HG03060 (cell line): ENCODE measurements around the gene CTDSP2.

Experiments
- ATAC-seq: cut with Tn5 transposase; IDR thresholded peaks from one replicate; pipeline ENCODE4 v1.9.1; 2021; ENCODE audit warnings: low read depth, moderate number of reproducible peaks; ENCODE audit not compliant: unreplicated experiment

CTDSP2 gene

DNA sequence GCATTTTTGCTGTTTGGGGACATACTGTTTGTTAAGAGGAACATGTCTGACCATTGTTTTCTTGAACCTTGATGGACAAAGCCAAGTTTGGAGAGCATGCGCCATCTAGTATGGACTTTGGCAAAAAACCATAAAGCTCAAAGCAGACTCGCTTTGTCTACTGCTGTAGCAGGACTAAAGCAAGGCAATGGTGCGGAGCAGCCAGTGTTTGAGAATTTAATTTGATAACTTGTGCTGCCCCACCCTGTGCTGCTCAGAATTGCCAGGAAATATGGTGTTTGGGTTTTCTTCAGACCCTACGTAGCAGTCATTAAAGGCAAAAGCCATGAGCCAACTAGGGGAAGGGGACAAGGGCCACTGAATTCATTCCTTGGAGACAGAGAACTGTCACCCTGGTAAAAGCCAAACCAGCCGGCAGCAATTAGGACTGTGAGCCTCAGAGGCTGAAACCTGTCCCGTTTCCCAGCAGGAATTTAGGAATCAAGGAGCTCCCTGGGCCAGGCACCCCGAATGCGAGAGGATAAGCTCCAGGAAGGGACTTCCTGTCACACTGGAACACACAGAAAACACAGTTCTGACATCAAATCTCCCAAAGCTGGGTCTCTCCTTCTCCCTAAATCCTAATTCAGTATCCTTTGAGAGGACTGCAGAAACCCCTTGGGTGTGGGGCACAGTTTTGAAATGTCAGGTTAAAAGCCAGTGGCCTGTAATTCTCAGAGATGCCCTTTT, 29.1 kb downstream of the CTDSP2 start:
- ATAC-seq: no peak

DNA sequence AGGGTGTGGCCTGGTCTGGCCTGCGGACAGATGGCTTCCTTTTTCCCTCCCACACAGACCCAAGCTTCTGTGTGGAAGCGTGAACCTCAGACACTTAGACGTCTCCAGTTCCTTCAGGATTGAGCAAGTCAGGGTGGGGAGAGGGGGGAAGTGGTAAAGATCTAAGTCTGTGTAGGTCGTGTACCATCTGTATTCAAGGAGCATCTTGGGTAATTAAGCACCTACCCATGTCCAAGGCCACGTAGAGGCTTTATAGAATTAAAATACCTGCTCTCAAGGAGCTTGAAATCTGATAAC, 29.7 kb downstream of the CTDSP2 start:
- ATAC-seq: no peak

DNA sequence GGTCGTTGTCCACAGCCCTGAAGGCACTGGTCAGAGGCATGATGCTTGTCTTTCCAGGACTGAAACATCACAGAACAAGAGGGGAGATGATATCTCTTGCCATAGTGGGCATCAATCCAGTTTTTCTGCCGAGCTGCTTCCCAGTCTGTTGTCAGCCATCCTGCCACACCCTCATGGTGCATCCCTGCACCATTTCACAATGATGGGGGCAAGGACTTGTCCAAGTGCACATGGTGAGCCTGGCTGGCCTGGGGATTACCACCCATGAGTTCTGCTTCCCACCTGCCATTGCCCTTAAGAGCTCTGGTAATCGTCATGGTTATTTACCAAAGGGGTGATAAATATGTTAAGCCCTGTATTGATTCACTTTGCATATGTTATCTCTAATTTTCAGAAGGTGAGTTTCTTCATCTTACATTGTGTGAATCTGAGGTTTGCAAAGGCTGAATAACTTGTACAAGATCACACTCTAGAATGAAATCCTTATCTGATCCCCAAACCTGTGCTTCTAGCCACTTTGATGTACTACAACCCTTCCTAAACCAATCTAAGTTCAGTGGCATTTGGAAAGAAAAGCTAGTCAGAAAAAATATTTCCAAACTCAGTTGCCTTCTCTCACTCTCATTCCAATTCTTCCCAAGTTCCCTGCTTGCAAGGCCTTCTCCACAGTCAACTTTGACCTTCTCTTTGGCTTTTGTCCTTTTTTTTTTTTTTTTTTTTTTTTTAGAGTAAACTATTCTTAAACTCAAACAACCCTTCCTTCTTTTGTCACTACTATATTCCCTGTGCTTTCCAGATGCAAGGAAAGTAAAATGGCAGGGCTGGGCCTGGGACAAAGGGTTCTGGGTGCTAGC, 30.3 kb downstream of the CTDSP2 start:
- no peak for ATAC-seq

DNA sequence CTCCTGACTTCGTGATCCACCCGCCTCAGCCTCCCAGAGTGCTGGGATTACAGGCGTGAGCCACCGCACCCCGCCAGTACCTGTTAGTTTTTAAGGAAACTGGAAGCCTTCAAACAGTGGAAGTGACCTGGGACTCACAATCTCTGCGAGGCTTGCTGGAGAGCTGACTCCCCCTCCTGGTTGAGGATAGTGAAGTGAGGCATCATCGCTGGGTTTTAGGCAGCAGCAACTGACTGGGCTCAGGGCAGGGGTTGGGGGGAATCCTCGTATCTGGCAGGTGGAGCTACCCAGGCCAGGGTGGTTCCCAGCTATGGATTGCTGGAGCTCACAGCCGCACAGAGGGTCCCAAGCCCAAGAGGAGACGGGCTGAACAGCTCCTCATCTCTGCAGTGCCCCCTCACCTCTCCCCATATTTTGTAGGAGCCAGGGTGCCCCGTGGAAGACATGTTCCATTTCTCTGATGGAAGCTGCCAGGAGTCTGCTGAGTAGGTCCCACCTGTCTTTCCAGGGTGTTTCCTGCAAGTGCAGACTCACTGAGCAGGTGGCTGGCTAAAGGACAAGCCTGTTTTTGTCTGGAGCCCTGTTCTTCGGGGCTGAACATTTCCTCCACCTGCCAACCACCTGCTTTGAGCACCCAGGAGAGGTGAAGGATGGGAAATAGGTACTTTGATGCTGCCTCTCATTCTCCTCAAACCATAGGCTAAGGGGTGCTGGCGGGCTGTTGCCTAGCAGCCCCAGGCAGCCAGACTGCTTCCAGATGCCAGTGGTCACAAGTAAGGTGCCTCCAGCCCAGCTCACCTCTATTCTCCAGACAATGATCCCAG, 31.1 kb downstream of the CTDSP2 start:
- ATAC-seq: no peak

DNA sequence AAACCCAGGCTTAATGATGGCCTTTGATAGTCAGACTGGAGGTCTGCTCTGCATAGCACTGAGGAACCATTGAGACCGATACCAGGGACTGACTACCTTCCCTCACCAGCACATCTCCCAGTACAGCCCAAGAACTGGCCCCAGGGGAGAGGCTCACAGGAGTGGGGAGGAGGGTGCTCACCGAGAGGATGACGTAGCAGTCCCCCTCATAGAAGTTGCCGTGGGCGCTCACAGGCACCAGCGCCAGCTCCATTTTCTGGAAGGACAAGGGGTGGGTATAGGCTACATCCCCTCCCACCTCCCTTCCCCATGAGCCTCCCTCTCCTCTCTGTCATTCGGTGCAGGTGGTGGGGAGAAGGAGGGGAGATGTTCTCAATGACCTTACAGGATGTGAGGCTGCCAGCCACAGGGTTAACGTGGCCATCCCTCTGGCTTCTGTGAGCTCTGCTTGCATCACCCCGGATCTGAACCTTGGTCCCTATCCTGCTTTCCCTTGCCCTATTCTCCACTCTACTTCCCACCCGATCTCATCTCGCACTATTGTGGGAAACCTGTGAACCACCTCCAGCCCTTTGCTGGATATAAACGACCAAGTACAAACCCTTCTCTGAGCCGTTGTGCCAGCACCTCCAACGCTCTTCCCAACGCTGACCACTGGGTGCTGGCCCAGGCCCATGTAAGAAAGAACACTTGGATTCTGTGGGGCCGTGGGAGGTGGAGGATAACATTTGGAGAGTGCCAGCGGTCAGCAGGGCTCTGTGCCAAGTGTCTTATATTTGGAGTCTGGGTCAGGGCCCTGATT, 32.4 kb downstream of the CTDSP2 start:
- ATAC-seq: no peak

DNA sequence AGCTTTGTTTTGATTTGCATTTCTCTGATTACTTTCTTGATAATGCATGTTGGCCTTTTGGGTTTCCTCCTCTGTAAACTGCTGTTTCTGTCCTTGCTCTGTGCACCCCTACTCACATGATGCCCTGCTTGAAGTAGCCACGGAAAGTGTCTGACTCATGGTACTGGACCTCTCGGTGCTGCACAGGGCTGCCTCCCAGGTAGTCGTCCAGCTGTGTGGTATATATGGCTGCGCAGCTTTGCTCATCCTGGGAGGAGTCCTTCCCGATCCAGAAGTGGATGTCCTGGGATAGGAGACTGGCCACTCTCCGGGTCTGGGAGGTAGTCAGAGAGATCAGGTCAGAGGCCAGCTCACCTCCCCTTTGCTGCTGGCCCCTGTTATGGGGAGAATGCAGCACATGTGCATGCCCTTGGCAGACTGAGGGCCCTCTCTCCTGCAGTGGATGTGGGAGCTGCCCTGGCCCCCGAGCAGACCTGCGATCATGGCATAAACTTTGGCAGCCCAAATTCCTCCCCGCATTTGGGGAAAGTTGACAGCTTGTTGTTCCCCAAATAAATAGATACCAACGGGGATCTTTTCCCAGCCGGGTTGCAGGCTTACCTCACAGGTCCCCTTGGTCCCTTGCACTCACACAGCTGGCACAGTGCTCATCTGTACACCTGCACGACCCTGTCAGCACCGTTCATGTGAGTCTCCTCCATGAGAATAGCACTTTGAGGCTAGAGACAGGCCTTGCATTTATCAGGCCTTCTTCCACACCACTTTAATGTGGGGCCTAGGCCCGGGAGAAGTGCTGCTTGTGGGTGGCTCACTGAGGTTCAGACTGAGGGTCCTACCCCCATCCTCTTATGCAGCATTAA, 33.2 kb downstream of the CTDSP2 start:
- no peak for ATAC-seq

DNA sequence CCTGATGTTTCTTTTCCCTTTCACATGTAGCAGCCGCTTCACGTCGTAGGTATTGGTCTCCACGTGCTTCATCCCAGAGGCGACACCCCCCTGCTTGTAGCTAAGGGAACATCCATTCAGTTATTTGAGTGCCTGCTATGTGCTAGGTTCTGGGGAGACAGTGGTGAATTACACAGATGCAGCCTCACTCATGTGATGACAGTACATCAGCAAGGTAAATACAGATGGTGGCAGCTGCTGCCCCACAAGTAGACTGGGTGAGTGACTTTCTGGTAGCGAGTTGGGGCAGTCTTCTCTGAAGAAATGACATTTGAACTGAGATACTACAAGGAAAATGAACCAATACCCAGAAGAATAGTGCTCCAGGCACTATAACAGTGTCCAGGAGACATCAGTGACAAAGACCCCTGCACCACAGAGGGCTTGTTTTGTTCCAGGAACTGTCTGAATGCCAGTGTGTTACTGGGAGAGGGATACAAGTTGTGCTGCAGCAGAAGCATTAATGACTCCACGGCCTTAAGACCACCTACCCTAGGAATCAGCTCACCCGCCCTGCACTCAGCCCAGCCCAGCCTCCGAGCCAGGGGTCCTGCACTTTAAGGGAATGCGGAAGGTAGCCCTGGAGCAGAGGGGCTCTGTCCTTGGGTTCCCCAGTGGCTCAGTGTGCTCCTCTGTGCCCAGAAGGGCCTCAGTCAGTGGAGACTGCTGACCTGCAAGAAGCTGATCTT, 35.3 kb downstream of the CTDSP2 start:
- ATAC-seq: no peak

DNA sequence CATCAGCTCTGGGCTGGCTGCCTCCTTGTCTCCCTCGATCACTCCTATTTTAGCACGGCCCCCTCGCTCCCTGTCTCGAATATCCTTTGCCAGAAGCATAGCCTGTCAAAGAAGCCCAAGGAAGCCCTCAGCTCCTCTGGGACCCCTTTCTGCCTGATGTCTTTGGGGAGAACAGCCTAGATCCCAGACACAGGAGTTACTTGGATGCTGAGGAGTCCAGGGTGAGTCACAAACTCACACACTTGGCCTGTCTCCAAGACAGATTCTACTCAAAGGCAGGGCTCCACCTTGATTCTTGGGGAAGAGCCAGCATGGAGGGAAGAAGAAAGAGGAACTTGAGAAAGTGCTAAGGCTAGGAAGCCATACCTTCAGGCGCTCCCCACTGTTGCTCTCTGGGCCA, 36.1 kb downstream of the CTDSP2 start:
- no peak for ATAC-seq

DNA sequence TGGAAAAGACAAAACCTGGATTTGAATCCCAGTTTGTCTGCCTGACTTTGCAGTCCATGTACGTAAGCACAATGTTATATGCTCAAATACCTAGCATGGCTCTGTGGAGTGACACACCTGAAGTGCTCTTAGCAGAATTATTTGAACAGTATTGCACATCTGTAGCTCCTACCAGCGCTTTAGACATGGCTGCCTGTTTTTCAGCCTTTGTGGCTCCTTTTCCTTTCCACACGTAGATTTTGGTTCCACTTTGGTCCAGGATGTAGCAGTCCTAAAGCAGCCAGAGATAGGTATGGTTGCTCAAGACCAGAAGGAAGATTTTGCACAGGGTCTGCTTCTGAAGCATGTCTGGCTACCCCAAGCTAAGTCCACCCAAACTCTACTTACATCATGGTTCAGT, 37.1 kb downstream of the CTDSP2 start:
- ATAC-seq: no peak

DNA sequence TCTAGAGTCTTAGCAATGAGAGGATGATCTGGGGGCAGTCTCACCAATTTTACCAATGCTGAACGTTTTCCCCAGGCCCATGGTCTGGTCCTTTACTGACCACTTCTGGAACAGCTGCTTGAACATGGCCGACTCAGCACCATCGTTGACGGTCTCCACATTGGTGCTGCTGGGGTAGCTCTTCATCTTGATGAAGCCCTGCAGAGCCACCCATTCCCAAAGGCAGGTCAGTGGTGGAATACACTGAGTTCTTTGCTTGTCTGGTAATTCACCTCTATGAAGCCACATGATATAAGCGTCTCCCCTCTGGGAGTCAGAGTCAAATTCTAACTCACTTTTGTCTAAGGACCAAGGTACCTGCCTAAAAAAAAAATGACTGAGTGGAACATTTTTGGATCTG, 38.2 kb downstream of the CTDSP2 start:
- ATAC-seq: no peak

DNA sequence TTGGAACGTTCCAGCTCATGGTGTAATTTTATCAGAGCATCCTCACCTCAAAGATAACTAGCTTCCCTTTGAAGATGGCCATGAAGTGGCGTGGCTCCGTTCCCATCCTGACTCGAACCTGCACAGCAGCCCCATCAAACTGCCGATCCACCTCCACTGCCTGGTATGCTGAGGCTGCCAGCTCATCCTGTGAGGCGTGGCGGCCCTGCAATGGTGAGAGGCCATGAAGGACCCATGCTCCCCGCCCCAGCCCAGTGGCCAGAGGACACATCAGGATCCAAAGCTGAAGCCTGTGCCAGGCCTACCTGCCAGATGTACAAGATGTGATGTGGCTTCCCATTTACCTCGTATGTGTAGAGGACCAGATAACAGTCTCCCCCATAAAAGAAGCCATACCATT, 39.2 kb downstream of the CTDSP2 start:
- no peak for ATAC-seq

DNA sequence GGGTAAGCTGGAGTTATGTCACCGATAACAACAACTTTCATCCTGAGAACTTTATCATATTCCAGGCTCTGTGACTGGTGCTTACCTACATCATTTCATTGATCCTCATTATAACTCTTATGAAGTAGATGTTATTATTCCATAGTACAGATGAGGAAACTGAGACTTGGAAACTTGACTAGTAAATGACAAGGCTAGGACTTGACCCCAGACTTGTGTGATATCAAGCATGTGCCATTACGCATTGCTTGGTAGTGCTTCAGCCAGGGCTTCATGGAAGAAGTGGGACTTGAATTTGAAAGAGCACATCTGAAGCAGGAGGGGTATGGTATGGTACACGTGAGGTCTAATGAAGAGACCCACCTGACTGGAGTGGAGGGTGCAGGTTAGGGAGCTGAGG, 39.9 kb downstream of the CTDSP2 start:
- ATAC-seq: no peak

DNA sequence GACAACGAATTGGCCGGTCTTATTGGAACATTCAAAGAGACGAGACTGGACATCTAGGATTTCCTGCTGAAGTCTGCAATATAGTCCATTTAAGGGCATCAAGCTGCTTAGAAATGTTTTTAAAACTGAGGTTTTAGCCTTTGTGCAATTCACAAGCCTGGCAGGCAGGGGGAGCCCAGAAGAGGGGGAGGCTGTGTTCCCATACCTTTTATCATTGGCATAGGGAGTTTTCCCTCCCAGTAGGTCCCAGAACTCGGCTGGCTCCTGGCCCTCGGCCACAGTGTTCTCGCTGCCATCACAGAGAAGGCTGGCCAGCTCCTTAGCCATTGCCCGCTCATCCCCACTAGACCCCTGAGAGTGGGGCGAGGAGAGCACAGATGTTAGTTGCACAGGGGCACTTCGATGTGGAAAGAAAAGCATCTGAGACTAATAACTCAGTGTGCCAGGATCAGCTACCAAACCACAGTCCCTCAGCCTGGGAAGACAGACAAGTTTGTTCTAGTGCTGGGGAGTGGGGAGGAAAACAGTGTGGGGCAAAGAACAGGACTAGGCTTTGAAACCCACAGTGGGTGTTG, 43.1 kb downstream of the CTDSP2 start:
- ATAC-seq: no peak

DNA sequence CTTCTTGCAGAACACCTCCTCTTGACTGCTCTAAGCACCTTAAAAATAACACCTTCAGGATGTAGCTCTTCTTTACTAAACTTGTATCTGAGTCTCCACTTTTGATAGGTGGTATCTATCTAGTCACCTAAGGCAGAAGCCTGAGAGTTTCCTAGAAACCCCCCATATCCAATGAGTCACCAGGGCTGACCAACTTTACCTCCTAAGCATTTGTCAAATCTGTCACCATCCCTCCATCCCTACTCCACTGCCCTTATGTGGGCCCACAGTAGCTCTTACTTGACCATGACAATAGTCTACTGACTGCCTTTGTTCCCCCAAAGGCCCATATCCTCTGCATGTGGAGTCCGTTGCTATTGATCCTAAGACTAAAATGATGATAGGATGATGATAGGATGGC, 43.9 kb downstream of the CTDSP2 start:
- ATAC-seq: no peak

DNA sequence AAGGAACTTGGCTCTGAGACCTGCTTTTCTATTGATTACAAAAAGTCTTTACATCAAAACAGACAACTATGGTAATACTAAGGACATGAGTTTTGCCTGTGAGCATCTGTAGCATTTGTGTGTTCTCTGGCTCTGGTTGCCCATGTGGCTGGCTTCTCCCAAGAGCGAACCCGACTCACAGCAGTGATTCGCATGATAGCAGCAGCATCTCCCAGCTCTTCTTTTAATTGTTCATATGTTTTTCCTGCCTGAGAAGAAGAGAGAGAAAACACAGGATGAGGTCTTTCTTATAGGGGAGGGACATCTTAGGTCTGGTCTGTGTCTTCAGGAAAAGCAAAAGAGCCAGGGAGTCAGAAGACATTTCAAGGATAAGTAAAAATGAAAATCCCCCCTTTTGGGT, 45.6 kb downstream of the CTDSP2 start:
- ATAC-seq: no peak

DNA sequence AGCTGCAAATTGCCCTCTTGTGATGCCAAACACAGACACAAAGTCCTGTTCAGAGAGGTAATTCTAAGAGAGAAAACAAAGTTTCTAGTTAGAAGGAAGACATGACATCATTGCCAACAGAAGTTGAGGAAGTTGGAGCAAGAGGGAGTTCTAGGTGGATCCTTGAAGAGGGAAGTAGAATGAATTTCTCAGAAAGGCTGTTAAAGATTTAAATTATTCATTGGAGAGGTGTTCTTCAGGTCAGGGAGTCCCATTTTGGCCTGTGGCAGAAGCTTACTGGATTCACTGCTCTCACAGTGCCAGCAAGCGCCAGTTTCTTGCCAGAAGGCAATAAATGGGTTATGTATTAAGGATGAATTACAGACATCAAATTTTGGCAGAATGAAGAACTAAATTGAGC, 48.6 kb downstream of the CTDSP2 start:
- ATAC-seq: no peak

DNA sequence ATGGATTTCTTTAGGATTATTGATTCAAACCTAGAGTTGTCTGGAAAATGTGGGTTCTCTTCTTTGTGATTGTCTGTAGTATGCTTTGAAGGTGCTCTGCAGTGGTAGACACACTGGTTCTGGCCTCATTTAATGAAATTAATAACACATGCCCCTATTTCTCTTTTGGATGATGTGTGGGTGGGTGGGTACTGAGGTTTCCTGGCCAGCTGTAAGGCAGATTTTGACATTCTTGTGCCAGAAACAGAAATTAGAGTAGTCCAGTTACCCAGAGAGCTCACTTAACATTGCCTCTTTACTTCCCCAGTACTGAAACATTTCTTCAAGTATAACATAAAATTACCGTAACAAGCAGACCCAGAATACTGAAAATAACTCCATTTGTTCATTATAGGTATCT, 49.5 kb downstream of the CTDSP2 start:
- no peak for ATAC-seq

DNA sequence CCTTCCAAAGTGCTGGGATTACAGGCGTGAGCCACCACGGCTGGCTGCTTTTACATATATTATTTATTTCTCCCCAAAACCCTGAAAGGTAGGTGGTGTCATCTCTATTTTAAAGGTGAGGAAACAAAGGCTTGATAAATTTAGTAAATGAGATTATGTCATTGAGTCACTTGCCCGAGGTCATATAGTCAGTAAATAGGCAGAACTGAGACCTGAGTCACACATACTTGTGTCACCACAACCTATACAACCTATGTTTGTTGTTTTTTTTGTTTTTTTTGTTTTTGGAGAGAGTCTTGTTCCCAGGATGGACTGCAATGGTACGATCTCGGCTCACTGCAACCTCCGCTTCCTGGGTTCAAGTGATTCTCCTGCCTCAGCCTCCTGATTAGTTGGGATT, 51.2 kb downstream of the CTDSP2 start:
- ATAC-seq: no peak

DNA sequence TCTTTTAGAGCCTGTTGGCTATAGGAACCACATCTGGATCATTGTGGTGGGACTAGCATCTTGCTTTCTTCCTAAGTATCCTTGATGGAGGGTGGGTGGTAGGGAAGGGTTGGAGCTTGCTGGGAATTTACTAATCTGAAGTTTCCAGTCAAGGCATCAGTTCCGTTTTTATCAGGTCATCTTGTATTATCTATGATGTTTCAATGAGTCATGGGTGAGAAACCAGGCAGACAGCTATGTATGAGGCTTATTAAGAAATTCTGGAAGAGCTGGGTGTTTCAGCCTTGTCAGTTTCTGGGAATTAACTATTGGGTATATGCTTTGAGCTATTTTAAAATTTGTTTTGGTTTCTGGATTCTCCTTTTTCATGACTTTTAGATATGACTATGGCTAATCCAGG, 52.6 kb downstream of the CTDSP2 start:
- no peak for ATAC-seq
